Measurements from ENCODE around the gene GPR42.

The GPR42 gene

DNA sequence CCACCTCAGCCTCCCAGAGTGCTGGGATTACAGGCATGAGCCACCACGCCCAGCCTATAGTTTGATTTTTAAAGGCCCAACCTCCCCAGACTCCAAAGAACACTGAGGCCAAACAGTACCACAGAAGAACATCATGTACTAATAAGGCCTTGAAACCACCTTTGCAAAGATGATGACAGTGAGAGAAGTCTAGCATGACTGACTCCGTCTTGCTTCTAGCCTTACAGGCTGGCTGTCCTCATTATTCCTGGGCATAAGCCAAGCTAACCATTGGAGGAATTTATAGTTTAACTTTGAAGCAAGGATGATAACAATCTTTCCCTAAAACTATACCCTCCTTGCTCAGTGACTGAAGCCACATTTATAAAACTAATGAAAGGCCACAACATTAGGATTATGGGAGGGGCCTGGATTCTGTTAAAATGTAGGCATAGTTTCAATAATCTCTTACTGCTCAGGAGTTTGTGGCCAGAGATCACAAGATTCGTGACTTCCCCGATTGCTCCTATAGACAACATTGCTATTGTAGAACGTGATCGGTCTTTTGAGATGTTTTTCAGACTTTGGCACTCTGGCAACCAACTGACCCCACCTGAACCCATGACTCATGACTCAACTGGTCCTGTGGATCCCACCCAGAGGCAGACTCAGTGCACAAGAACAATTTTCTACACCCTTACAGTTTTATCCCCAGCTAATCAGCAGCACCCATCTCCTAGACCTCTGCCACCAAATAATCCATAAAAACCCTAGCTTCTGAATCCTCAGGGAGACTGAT, 17.6 kb downstream of the GPR42 start:
- DNase-seq (ENCODE audit: low read depth), result no peak
- TF ChIP-seq, protein P1, sequence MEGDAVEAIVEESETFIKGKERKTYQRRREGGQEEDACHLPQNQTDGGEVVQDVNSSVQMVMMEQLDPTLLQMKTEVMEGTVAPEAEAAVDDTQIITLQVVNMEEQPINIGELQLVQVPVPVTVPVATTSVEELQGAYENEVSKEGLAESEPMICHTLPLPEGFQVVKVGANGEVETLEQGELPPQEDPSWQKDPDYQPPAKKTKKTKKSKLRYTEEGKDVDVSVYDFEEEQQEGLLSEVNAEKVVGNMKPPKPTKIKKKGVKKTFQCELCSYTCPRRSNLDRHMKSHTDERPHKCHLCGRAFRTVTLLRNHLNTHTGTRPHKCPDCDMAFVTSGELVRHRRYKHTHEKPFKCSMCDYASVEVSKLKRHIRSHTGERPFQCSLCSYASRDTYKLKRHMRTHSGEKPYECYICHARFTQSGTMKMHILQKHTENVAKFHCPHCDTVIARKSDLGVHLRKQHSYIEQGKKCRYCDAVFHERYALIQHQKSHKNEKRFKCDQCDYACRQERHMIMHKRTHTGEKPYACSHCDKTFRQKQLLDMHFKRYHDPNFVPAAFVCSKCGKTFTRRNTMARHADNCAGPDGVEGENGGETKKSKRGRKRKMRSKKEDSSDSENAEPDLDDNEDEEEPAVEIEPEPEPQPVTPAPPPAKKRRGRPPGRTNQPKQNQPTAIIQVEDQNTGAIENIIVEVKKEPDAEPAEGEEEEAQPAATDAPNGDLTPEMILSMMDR (IDR thresholded peaks at IDR 0.05; ENCODE audit: low read length, missing control alignments), result no peak
- H3K4me3 ChIP-seq (replicated peaks; ENCODE audit: low read depth, low read length), result no peak overlapping the region

DNA sequence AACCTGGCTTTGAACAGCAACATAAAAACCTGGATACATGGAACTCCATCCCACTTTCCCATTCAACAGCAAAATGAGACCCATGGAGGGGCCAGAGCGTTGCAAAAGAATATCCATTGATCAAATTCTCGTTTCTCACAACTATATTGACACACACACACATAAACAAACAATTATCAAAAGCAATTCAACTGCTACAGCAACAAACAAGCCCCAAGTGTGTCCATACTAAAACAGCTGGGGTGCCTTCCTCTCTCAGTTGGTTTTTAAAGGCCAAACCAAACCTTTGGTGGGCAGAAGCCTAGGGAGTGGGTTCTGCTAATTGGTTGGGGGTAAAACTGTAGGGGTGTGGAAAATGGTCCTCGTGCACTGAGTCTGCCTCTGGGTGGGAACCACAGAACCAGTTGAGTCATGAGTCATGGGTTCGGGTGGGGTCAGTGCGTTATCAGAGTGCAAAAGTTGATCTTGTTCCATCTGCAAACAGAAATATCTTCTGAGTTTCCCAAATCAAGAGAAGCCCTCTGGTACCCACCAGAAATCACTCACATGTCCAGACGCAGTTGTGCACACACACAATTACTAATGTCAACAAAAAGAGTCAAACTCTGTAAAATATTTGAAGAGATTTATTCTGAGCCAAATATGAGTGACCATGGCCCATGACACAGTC, 18.5 kb downstream of the GPR42 start:
- no peak for DNase-seq (ENCODE audit: low read depth)
- H3K4me3 ChIP-seq (replicated peaks; ENCODE audit: low read depth, low read length), result no peak overlapping the region
- TF ChIP-seq, protein P1 (IDR thresholded peaks at IDR 0.05; ENCODE audit: low read length, missing control alignments), result no peak

DNA sequence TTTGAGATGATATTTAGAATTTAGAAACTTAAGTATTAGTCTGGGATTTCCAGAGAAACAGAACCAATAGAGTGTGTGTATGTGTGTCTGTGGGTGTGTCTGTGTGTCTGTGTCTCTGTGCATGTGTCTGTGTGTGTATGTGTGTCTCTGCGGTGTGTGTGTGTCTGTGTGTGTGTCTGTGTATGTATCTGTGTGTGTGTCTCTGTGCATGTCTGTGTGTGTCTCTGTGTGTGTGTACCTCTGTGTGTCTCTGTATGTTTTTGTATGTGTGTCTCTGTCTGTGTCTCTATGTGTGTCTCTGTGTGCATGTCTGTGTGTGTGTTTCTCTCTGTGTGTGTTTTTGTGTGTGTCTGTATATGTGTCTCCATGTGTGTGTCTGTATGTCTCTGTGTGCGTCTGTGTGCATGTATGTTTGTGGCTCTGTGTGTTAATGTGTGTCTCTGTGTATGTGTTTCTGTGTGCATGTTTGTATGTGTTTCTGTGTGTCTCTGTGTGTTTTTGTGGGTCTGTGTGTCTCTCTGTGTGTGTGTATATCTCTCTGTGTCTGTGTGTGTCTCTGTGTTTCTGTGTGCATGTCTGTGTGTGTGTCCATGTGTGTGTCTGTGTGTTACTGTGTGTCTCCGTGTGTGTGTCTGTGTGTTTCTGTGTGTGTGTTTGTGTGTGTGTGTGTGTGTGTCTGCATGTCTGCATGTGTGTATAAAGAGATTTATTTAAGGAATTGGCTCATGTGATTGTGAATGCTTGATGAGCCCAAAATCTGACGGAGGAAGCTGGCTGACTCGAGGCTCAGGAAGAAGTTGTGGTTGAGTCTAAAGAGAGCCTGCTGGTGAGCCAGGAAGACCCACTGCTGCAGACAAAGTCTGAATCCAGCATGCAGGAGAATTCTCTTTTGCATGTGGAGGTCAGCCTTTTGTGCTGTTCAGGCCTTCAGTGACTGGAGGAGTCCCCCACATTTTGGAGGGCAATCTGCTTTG, 22.2 kb downstream of the GPR42 start:
- TF ChIP-seq, protein P1 (IDR thresholded peaks at IDR 0.05; ENCODE audit: low read length, missing control alignments), result no peak
- no peak overlapping the region for H3K4me3 ChIP-seq (replicated peaks; ENCODE audit: low read depth, low read length)
- no peak for DNase-seq (ENCODE audit: low read depth)

DNA sequence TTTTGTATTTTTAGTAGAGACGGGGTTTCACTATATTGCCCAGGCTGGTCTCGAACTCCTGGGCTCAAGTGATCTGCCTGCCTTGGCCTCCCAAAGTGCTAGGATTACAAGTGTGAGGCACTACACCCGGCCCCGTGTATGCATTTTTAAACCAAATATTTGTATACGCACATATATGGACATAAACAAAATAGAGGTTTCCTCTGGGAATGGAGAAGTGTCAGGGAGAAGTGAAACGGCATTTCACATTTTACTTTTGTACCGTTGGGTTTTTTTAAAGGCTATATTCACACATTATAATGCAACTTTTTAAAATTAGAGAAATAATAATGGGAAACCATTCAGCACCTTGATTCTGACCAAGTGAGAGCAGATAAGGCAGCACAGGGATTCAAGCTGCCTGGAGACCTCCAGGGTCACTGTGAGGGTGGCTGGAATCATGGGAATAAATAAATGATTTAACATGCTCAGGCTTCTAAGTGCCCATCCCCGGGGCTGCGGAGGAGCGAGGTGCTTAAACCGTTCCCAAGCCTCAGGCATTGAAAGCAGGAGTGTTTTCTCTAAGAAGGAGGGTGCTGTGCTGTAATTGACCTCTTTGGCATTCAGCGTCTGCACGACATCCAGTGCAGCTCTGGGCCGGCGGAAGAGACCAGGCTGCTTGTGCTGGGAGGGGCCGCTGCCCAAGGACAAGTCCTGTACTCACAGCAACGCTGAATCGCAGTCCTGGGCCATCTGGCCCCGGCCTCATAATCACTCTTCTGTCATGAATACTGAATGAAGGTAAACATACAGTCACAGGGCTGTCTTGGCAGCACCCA, 24.7 kb downstream of the GPR42 start:
- TF ChIP-seq, protein P1 (IDR thresholded peaks at IDR 0.05; ENCODE audit: low read length, missing control alignments), result no peak
- DNase-seq (ENCODE audit: low read depth), result no peak
- H3K4me3 ChIP-seq (replicated peaks; ENCODE audit: low read depth, low read length), result no peak overlapping the region

DNA sequence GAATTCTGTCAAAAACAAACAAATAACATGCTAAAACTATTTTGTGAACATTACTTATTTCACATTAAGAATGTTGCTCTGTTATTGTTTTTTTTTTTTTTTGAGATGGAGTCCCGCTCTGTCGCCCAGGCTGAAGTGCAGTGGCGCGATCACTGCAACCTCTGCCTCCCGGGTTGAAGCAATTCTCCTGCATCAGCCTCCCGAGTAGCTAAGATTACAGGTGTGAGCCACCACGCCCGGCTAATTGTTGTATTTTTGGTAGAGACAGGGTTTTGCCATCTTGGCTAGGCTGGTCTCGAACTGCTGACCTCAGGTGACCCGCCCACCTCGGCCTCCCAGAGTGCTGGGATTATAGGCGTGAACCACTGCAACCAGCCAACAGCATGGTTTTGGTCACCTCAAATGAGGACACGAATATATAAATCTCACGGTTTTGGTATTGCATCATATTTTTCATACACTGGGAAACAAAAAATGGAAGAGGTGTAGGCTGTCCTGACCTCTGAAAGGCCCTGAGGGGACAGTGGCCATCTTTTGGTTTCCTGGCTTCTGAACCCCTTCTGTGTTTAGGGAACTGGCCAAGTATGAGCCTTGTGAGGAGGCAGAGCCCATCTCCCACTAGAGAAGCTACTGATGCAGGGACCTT, 25.5 kb downstream of the GPR42 start:
- TF ChIP-seq, protein P1 (IDR thresholded peaks at IDR 0.05; ENCODE audit: low read length, missing control alignments), result no peak
- H3K4me3 ChIP-seq (replicated peaks; ENCODE audit: low read depth, low read length), result no peak overlapping the region
- DNase-seq (ENCODE audit: low read depth), result no peak

DNA sequence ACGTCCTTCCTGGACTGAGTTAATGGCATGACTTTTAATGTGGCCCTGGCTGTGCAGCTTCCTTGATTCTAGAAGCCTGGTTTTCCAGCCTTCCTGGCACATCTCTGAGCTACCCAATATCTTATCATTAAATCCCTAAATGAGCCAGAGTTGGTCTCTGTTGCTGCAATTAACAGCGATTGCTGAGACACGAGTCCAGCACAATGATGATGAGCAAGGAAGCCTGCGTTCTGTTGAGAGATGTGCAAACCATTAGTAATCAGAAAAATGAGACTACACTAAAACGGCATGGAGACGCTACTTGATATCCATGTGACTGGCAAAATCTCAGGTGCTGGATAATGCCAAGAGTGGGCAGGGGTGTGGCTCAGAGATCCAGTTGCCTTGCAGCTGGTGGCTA, 26.2 kb downstream of the GPR42 start:
- no peak for DNase-seq (ENCODE audit: low read depth)
- TF ChIP-seq, protein P1 (IDR thresholded peaks at IDR 0.05; ENCODE audit: low read length, missing control alignments), result no peak
- no peak overlapping the region for H3K4me3 ChIP-seq (replicated peaks; ENCODE audit: low read depth, low read length)
